ENCODE measurements around the gene ERBB4.
A peak's percentile ranks its signal among the peaks of the same experiment; 100 is the strongest.
"Not testable (repeated sequence)": the region's sequence is repeated elsewhere in the genome, so short reads cannot be mapped to it uniquely, and the experiment has no call there.

Gene ERBB4

GRCh38 chr2:212530373-212530772 lies 8.2 kb downstream of the ERBB4 start:
- no peak for DNase-seq

- DNase-seq = peak in 1 of 56 donors; percentile 5
Measured at GRCh38 chr2:212528106-212528856, 10.3 kb downstream of the ERBB4 start.

GRCh38 chr2:212526059-212526458 lies 12.5 kb downstream of the ERBB4 start:
- DNase-seq = no peak

- DNase-seq = no peak
Measured at GRCh38 chr2:212523756-212524155, 14.8 kb downstream of the ERBB4 start.

- DNase-seq = peak in 1 of 56 donors; percentile 10
Measured at GRCh38 chr2:212520340-212520739, 18.3 kb downstream of the ERBB4 start.

DNA sequence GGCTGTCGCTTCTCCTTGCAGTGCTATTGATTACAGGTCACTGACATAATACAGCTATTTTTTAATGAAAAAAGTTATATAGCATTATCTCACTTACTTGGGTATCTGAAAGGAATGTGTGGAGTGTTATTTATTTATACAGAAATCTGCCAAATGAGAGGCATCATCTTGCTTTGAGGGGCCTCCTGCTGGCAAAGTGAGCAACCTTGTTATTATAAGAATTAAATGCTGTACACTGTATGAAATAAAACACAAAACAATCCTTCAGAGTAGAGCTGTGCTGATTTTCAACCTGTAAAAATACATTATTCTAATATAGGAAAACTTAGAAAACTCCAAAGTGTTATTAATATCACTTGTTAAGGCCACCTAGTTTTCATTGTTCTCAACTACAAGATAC lies 20.9 kb downstream of the ERBB4 start:
- no peak for DNase-seq

DNA sequence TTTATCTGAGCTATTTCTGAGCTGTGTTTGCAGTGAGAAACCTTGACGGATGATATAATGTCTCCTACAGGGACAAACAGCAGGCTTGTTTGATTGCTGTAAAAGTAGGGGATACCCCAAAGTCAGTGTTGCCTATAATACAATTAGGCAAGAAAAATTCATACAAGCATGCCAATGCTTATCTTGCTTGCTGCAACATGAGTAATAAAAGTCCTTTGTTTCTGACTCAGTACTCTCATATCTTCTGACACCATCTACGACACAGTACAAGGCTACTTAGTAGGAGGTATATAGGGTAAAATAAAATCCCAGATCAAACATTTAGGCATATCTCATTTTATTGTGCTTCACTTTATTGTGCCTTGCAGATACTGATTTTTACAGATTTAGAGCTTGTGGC lies 33.0 kb downstream of the ERBB4 start:
- no peak for DNase-seq

GRCh38 chr2:212495046-212495445 lies 43.6 kb downstream of the ERBB4 start:
- DNase-seq = no peak

DNA sequence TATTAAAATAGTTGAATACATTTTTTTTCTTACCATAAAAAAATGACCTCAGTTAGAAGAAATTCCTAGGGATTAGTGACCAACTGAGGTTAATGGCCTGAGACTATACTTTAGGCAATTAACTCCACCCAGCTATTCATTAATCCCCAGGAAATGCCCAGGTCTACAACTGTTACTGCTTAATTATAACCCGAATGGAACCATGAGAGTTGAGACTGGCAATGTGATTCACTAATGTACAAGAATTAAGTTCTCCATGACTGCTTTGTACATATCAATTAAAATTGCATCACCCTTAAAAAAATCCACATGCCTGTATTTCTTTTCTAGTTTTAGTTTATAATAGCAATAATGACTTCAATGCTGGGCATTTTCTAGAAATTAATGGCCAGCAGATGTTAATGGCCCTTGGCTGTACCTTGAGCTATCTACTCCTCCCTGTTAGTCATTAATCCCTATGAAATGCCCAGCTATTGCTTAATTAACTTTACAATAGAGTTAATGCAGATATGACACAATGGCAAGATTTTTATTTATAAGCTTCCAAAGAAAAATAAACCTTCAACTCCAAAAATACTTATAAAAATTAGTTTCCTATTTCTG lies 44.1 kb downstream of the ERBB4 start:
- no peak for DNase-seq

- DNase-seq = no peak
Measured at GRCh38 chr2:212489719-212490346, 48.8 kb downstream of the ERBB4 start.

- peak in 1 of 56 donors; percentile 13 for DNase-seq
Measured at GRCh38 chr2:212488611-212489010, 50.0 kb downstream of the ERBB4 start.

DNA sequence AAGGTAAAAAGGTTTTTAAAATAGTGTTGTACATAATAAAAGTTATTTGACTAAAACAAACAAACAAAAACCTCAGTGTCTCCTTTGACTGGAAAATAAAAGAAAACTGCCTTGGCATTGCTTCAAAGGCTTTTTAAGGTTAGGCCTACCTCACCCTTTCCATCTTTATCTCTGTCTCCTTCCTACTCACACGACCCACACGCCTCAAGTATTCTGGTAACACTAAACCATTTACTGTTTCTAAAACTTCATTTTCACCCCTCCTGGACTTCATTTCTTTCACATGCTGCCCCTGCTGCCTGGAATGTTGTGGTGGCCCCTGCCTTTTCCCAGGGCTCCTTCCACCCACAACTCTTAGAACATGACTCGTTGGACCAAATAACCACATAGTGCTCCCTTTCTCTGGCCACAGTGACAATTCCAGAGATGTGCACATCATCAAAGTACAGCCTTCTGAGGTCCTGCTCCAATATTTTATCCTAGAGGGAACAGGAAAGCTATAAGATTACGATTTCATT lies 54.0 kb downstream of the ERBB4 start:
- DNase-seq = no peak

GRCh38 chr2:212480447-212480846 lies 58.2 kb downstream of the ERBB4 start:
- no peak for DNase-seq

GRCh38 chr2:212477571-212477970 lies 61.0 kb downstream of the ERBB4 start:
- DNase-seq = no peak

GRCh38 chr2:212473211-212473610 lies 65.4 kb downstream of the ERBB4 start:
- DNase-seq = no peak

DNA sequence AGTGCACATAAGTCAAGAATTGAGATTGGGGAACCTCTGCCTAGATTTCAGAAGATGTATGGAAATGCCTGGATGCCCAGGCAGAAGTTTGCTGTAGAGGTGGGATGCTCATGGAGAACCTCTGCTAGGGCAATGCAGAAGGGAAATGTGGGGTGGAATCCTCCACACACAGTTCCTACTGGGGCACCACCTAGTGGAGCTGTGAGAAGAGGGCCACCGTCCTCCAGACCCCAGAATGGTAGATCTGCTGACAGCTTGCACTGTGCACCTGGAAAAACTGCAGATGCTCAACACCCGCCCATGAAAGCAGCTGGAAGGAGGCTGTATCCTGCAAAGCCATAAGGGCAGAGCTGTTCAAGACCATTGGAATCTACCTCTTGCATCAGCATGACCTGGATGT lies 71.1 kb downstream of the ERBB4 start:
- DNase-seq = not testable (repeated sequence)

DNA sequence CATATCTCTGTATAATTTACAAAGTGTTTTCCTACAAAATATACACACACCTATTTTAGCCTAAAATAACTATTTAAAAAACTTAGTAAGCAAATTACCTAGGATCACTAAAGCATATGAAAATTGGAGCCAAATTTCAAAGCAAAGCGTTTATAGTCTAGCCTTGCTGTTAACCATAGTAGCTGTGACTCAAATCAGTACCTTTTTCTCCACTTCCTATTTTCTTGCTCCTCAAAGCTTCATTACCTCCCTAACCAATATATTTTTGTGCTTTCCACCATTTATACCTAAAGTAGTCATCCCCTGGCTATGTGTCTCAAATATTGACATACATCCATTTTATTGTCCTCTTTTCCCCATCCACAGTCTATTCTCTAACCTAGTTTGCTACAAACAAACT lies 73.1 kb downstream of the ERBB4 start:
- no peak for DNase-seq

DNA sequence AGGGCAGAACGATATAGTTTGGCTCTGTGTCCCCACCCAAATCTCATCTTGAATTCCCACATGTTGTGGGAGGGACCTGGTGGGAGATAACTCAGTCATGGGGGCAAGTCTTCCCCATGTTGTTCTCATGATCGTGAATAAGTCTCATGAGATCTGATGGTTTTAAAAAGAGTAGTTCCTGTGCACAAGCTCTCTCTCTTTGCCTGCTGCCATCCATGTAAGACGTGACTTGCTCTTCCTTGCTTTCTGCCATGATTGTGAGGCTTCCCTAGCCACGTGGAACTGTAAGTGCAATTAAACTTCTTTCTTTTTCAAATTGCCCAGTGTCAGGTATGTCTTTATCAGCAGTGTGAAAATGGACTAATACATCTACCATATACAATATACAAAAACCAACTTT lies 76.9 kb downstream of the ERBB4 start:
- DNase-seq = not testable (repeated sequence)

- no peak for DNase-seq
Measured at GRCh38 chr2:212454149-212454548, 84.5 kb downstream of the ERBB4 start.

- no peak for DNase-seq
Measured at GRCh38 chr2:212451786-212452231, 86.8 kb downstream of the ERBB4 start.

DNA sequence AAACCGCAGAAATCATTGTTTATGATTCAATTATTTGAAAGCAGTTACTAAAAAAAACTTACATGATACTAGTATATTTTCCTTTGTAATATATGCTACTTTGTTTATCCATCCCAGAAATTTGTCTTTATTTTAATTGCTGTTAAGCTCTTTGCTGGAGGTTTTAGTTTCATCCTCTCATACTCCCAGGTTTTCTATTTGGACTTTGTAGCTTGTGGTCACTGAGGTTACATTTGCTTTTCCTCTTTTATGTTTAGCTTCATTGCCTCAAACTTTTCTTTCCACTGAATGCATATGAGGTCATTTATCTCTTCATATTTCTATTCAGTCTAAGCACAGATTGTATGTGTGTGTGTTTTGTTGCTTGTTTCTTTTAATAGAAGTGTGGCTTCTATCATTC lies 89.9 kb downstream of the ERBB4 start:
- DNase-seq = no peak

GRCh38 chr2:212441821-212442220 lies 96.8 kb downstream of the ERBB4 start:
- no peak for DNase-seq
